Measurements from ENCODE around the gene LYPLAL1. TPM values are rescaled to one million over a fixed set of nuclear protein-coding genes. Genes with fewer than 3 reads are reported as not detected.
A peak's percentile ranks its signal among the peaks of the same experiment; 100 is the strongest.

Gene LYPLAL1
- polyA plus RNA-seq, 1 experiment, result 30.1 TPM

GRCh38 chr1:219171192-219171935 is 2.3 kb upstream of the LYPLAL1 start:
- no peak for TF ChIP-seq CTCF (IDR thresholded peaks at IDR 0.05; ENCODE audit: low read depth, low read length)
- H3K27ac ChIP-seq (ENCODE audit: low read depth, low read length), result no peak overlapping the region
- POLR2A ChIA-PET, result interaction anchor here (0.6 kb wide), 1 partner anchor 242 kb away, joined by 3 read pairs; no protein-coding TSS in a partner anchor
- H3K27me3 ChIP-seq (ENCODE audit: control insufficient read depth, insufficient read depth, low read length), result no peaks in the 10 kb centered on the region
- no peak overlapping the region for H3K4me3 ChIP-seq (ENCODE audit: low read depth, low read length)
- CTCF ChIA-PET, result interaction anchor here (0.6 kb wide), 1 partner anchor 293 kb away, joined by 5 read pairs; no protein-coding TSS in a partner anchor
- H3K9me3 ChIP-seq (ENCODE audit: control insufficient read depth, insufficient read depth, low read length), result no peaks in the 10 kb centered on the region
- no peak for DNase-seq (ENCODE audit: low read depth, low spot score)

- no peak for DNase-seq (ENCODE audit: low read depth, low spot score)
- no peak for TF ChIP-seq CTCF (IDR thresholded peaks at IDR 0.05; ENCODE audit: low read depth, low read length)
- Histone ChIP-seq H3K27ac (ENCODE audit: low read depth, low read length) (no peak overlapping the region), H3K27me3 (ENCODE audit: control insufficient read depth, insufficient read depth, low read length) (no peaks in the 10 kb centered on the region), H3K9me3 (ENCODE audit: control insufficient read depth, insufficient read depth, low read length) (no peaks in the 10 kb centered on the region), H3K4me3 (ENCODE audit: low read depth, low read length) (no peak overlapping the region)
- ChIA-PET CTCF (interaction anchor here (1.1 kb wide), 1 partner anchor 873 kb away, joined by 3 read pairs; no protein-coding TSS in a partner anchor), POLR2A (no interaction called here)
These were observed 857 bp upstream of the LYPLAL1 start for GRCh38 chr1:219172821-219173220.

- TF ChIP-seq CTCF (IDR thresholded peaks at IDR 0.05; ENCODE audit: low read depth, low read length), result no peak
- POLR2A ChIA-PET, result interaction anchor here (0.6 to 1.0 kb wide), 3 partner anchors 15 to 209 kb away, joined by 3 to 4 read pairs (median 4); no protein-coding TSS in a partner anchor
- CTCF ChIA-PET, result interaction anchor here (1.1 kb wide), 1 partner anchor 874 kb away, joined by 3 read pairs; no protein-coding TSS in a partner anchor
These were observed 282 bp upstream of the LYPLAL1 start for GRCh38 chr1:219173434-219173757.

GRCh38 chr1:219174460-219175211 is 958 bp downstream of the LYPLAL1 start:
- H3K27ac ChIP-seq (ENCODE audit: low read depth, low read length), result peak overlapping the region; percentile 86

More at GRCh38 chr1:219173434-219173757, 282 bp upstream of the LYPLAL1 start:
- Histone ChIP-seq H3K9me3 (ENCODE audit: control insufficient read depth, insufficient read depth, low read length) (no peaks in the 10 kb centered on the region), H3K27me3 (ENCODE audit: control insufficient read depth, insufficient read depth, low read length) (no peaks in the 10 kb centered on the region), H3K4me3 (ENCODE audit: low read depth, low read length) (peak overlapping the region; percentile 72; the same call in 1 of the 2 replicates), H3K27ac (ENCODE audit: low read depth, low read length) (no peak overlapping the region)
- no peak for DNase-seq (ENCODE audit: low read depth, low spot score)

More at GRCh38 chr1:219174460-219175211, 958 bp downstream of the LYPLAL1 start:
- ChIA-PET CTCF (interaction anchor here (3.0 kb wide), 1 partner anchor 14 kb away, joined by 11 read pairs; no protein-coding TSS in a partner anchor), POLR2A (interaction anchor here (0.7 to 1.4 kb wide), 3 partner anchors 14 to 829 kb away, joined by 3 to 7 read pairs (median 3); partner anchors contain the start of gene TGFB2)
- Histone ChIP-seq H3K27me3 (ENCODE audit: control insufficient read depth, insufficient read depth, low read length) (no peaks in the 10 kb centered on the region), H3K4me3 (ENCODE audit: low read depth, low read length) (peak overlapping the region; percentile 72), H3K9me3 (ENCODE audit: control insufficient read depth, insufficient read depth, low read length) (no peaks in the 10 kb centered on the region)
- TF ChIP-seq CTCF (IDR thresholded peaks at IDR 0.05; ENCODE audit: low read depth, low read length), result no peak
- DNase-seq (ENCODE audit: low read depth, low spot score), result peak; percentile 77
